ENCODE results near the gene LARGE1.
"Not testable (repeated sequence)": the region's sequence is repeated elsewhere in the genome, so short reads cannot be mapped to it uniquely, and the experiment has no call there.

Gene LARGE1

GRCh38 chr22:33883961-33884808, 36.1 kb downstream of the LARGE1 start:
- no peak for DNase-seq

GRCh38 chr22:33883561-33883960, 36.7 kb downstream of the LARGE1 start:
- DNase-seq: no peak

GRCh38 chr22:33882991-33883390, 37.3 kb downstream of the LARGE1 start:
- no peak for DNase-seq

- DNase-seq: no peak
These were observed 39.3 kb downstream of the LARGE1 start for GRCh38 chr22:33880986-33881385.

- no peak for DNase-seq
These were observed 40.5 kb downstream of the LARGE1 start for GRCh38 chr22:33879796-33880195.

- no peak for DNase-seq
These were observed 45.0 kb downstream of the LARGE1 start for GRCh38 chr22:33875316-33875715.

GRCh38 chr22:33874206-33874605, 46.1 kb downstream of the LARGE1 start:
- no peak for DNase-seq

GRCh38 chr22:33873666-33874065, 46.6 kb downstream of the LARGE1 start:
- DNase-seq: no peak

GRCh38 chr22:33873186-33873585, 47.1 kb downstream of the LARGE1 start:
- no peak for DNase-seq

- no peak for DNase-seq
These were observed 48.3 kb downstream of the LARGE1 start for GRCh38 chr22:33871935-33872334.

- no peak for DNase-seq
These were observed 50.3 kb downstream of the LARGE1 start for GRCh38 chr22:33869946-33870345.

- no peak for DNase-seq
These were observed 52.3 kb downstream of the LARGE1 start for GRCh38 chr22:33867971-33868370.

- no peak for DNase-seq
These were observed 53.0 kb downstream of the LARGE1 start for GRCh38 chr22:33867118-33867866.

GRCh38 chr22:33866511-33866910, 53.8 kb downstream of the LARGE1 start:
- DNase-seq: no peak

GRCh38 chr22:33865996-33866395, 54.3 kb downstream of the LARGE1 start:
- DNase-seq: no peak

- no peak for DNase-seq
These were observed 55.0 kb downstream of the LARGE1 start for GRCh38 chr22:33865248-33865647.

GRCh38 chr22:33864723-33865130, 55.5 kb downstream of the LARGE1 start:
- DNase-seq: no peak

GRCh38 chr22:33861216-33861875, 58.9 kb downstream of the LARGE1 start:
- DNase-seq: no peak

GRCh38 chr22:33860386-33860785, 59.9 kb downstream of the LARGE1 start:
- no peak for DNase-seq

- no peak for DNase-seq
These were observed 61.0 kb downstream of the LARGE1 start for GRCh38 chr22:33859311-33859710.

GRCh38 chr22:33858653-33859052, 61.6 kb downstream of the LARGE1 start:
- not testable (repeated sequence) for DNase-seq

GRCh38 chr22:33857767-33858166, 62.5 kb downstream of the LARGE1 start:
- not testable (repeated sequence) for DNase-seq

- DNase-seq: no peak
These were observed 65.6 kb downstream of the LARGE1 start for GRCh38 chr22:33854724-33855123.
